Measurements from ENCODE around the gene UNC93A. TPM values are rescaled to one million over a fixed set of nuclear protein-coding genes. Genes with fewer than 3 reads are reported as not detected.
A peak's percentile ranks its signal among the peaks of the same experiment; 100 is the strongest.
"Not testable (repeated sequence)": the region's sequence is repeated elsewhere in the genome, so short reads cannot be mapped to it uniquely, and the experiment has no call there.

Gene UNC93A
- total and polyA plus RNA-seq, 3 experiments from 2014 or later, result not detected

DNA sequence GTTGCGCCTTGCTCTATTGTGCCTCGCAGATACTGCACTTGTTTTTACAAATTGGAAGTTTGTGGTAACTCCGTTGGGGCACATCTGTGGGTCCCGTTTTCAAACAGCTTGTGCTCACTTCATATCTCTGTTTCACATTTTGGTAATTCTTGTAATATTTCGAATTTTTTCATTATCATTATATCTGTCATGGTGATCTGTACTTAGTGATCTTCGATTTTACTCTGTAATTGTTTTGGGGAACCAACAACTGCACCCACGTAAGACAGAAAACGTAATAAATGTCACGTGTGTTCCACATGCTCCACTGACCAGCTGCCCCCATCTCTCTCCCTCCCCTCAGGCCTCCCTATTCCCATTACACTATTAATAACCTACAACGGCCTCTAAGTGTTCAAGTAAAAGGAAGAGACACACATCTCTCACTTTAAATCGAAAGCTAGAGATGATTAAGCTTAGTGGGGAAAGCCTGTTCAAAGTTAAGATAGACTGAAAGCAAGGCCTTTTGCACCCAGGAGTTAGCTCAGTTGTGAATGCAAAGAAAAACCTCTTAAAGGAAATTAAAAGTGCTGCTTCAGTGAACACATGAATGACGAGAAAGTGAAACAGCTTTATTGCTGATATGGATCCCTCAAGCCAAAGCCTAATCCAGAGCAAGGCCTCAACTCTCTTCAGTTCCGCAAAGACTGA lies 60.7 kb downstream of the UNC93A start:
- Mint-ChIP-seq H3K27ac (peak overlapping the region; percentile 69 to 92 (median 84)), H3K27me3 (peaks cover 3% of the 10 kb centered on the region in 2 donors), H3K4me3 (peak overlapping the region; percentile 87 to 95 (median 91))

DNA sequence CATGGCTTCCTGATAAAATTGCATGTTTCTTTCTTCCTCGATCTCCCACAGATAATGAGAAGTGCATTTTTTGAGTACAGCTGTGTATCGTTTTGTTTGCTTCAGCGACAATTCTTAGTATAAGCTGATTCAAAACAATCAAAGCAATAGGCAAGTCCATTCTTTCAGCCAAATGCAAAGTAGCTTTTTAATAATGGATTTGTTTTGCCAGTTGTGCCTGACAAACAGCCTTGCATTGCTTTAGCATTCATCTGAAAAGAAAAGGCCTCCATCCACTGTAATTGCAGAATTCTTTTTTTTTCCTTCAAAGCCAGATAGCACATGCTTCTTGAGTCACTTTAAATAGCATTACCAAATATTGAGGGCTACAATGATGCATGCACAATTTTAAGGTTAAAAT lies 65.8 kb downstream of the UNC93A start:
- Mint-ChIP-seq H3K27me3 (peaks cover 4 to 24% of the 10 kb centered on the region in 2 donors), H3K36me3 (no peaks in the 10 kb centered on the region), H3K9me3 (no peaks in the 10 kb centered on the region), H3K4me3 (no peak overlapping the region), H3K4me1 (peaks cover under 1 to 4% (median 2%) of the 10 kb centered on the region in 3 donors), H3K27ac (no peak overlapping the region)
- Histone ChIP-seq H3K27me3 (ENCODE audit: insufficient read depth, low read length, poor library complexity, severe bottlenecking) (no peaks in the 10 kb centered on the region), H3K9me3 (ENCODE audit: low read length) (no peaks in the 10 kb centered on the region), H3K27ac (ENCODE audit: low read depth, low read length) (no peak overlapping the region), H3K36me3 (ENCODE audit: insufficient read depth, low read length) (no peaks in the 10 kb centered on the region), H3K4me3 (ENCODE audit: low read length) (no peak overlapping the region), H3K4me1 (ENCODE audit: insufficient read depth, low read length) (no peaks in the 10 kb centered on the region)
- DNase-seq, result no peak
- POLR2A ChIA-PET, result no interaction called here
- CTCF ChIA-PET, result no interaction called here

More for the DNA sequence above, 60.7 kb downstream of the UNC93A start:
- Mint-ChIP-seq H3K4me1 (peaks cover 19 to 31% (median 25%) of the 10 kb centered on the region in 3 donors), H3K9me3 (no peaks in the 10 kb centered on the region), H3K36me3 (peaks cover 0 to 2% (median 2%) of the 10 kb centered on the region in 3 donors)
- H3K4me3 ChIP-seq (ENCODE audit: low read length), result peak overlapping the region; percentile 59
- DNase-seq, result no peak
- H3K27ac ChIP-seq (ENCODE audit: low read depth, low read length), result no peak overlapping the region
- H3K9me3 ChIP-seq (ENCODE audit: low read length), result no peaks in the 10 kb centered on the region
- ChIA-PET POLR2A (interaction anchor here (1.3 kb wide), 1 partner anchor 10 kb away, joined by 8 read pairs; no protein-coding TSS in a partner anchor), CTCF (interaction anchor here (0.8 to 1.8 kb wide), 12 partner anchors 9 to 577 kb away, joined by 3 to 7 read pairs (median 3); no protein-coding TSS in a partner anchor)
- peaks cover 6% of the 10 kb centered on the region for H3K4me1 ChIP-seq (ENCODE audit: insufficient read depth, low read length)
- no peaks in the 10 kb centered on the region for H3K36me3 ChIP-seq (ENCODE audit: insufficient read depth, low read length)
- no peaks in the 10 kb centered on the region for H3K27me3 ChIP-seq (ENCODE audit: insufficient read depth, low read length, poor library complexity, severe bottlenecking)

DNA sequence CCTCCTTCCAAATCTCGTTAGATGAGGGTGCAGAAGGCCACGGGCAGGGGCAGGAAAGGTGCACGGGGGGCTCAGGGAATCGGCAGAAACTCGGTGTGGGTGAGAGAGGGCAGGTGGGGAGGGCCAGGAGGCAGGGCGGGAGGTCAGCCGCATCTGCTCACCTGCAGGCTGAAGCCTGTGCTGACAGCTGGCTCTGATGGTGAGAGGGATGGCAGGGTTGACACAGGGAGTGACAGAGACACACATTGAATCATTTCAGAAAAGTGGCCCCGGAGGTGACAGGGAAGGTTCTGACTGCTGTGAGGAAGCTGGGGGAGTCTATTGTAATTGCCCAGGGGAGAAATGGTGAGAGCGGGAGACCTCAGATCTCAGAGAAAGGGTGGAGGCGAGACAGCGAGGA lies 67.3 kb downstream of the UNC93A start:
- DNase-seq; H3K4me1 ChIP-seq (ENCODE audit: insufficient read depth, low read length); POLR2A ChIA-PET; H3K4me1 Mint-ChIP-seq; H3K36me3 ChIP-seq (ENCODE audit: insufficient read depth, low read length); H3K27me3 ChIP-seq (ENCODE audit: insufficient read depth, low read length, poor library complexity, severe bottlenecking); H3K4me3 ChIP-seq (ENCODE audit: low read length); CTCF ChIA-PET; H3K9me3 Mint-ChIP-seq; H3K9me3 ChIP-seq (ENCODE audit: low read length); H3K4me3 Mint-ChIP-seq; H3K36me3 Mint-ChIP-seq; H3K27ac ChIP-seq (ENCODE audit: low read depth, low read length): not testable (repeated sequence)
- Mint-ChIP-seq H3K27me3 (peaks cover 6 to 28% of the 10 kb centered on the region in 2 donors), H3K27ac (peak overlapping the region in 1 of 8 donors; percentile 38)

DNA sequence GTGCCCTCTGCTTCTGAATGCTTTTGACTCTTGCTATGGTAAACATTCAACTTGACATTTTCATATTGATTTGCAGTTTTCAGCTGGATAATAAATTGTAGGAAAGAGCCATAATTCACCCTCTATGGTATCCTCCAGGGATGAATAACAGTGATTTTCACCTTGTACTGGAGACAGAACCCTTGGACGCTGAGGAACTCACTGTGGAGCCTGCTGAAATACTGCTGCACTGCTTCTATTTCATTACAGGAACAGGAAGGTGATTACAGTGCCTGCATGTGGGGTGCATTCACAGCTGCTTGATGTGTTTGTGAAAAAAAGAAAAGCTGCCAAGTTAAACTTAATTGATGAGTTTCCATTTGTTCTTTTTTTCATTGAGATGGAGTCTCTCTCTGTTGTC lies 70.1 kb downstream of the UNC93A start:
- H3K27ac ChIP-seq (ENCODE audit: low read depth, low read length); H3K27ac Mint-ChIP-seq: not testable (repeated sequence)

More for the DNA sequence above, 70.1 kb downstream of the UNC93A start:
- H3K4me1 ChIP-seq (ENCODE audit: insufficient read depth, low read length); H3K9me3 ChIP-seq (ENCODE audit: low read length); DNase-seq; H3K4me3 Mint-ChIP-seq; H3K27me3 ChIP-seq (ENCODE audit: insufficient read depth, low read length, poor library complexity, severe bottlenecking); POLR2A ChIA-PET; CTCF ChIA-PET; H3K36me3 ChIP-seq (ENCODE audit: insufficient read depth, low read length); H3K9me3 Mint-ChIP-seq; H3K36me3 Mint-ChIP-seq; H3K4me1 Mint-ChIP-seq; H3K4me3 ChIP-seq (ENCODE audit: low read length): not testable (repeated sequence)
- H3K27me3 Mint-ChIP-seq, result peaks cover 7 to 36% of the 10 kb centered on the region in 2 donors

Other genes starting within 250 kb of the UNC93A start
- gene CCR6, start 168.2 kb upstream of the UNC93A start, total RNA-seq, result 1 to 10 TPM; 3.5 to 3.9 TPM
- 47.3 TPM for gene CCR6, start 168.2 kb upstream of the UNC93A start, polyA plus RNA-seq
- gene GPR31, start 133.3 kb upstream of the UNC93A start, total RNA-seq, result not detected
- gene GPR31, start 133.3 kb upstream of the UNC93A start, polyA plus RNA-seq, result not detected
- not detected for gene TTLL2, start 33.8 kb downstream of the UNC93A start, total RNA-seq
- gene TTLL2, start 33.8 kb downstream of the UNC93A start, polyA plus RNA-seq, result not detected